H9 (cell line): ENCODE data around the gene SETBP1. TPM values are rescaled to one million over a fixed set of nuclear protein-coding genes. Genes with fewer than 3 reads are reported as not detected.

ENCODE experiments used
- DNase-seq: peaks from one replicate; pipeline ENCODE4 v3.0.0-alpha.2; 2017
- H2AFZ ChIP-seq: one replicate; pipeline ENCODE4 v1.6.1; 2013; ENCODE audit warnings: mild to moderate bottlenecking, low read length, control low read depth, moderate library complexity
- H2AK5ac ChIP-seq: 2 replicates; pipeline ENCODE4 v1.6.1; 2013; ENCODE audit warnings: low read length, control low read depth, mixed read lengths; ENCODE audit not compliant: insufficient read length
- H2BK120ac ChIP-seq: one replicate; pipeline ENCODE4 v1.6.1; 2013; ENCODE audit warnings: low read depth, mild to moderate bottlenecking, low read length, control low read depth, inconsistent platforms; ENCODE audit not compliant: poor library complexity, severe bottlenecking
- H2BK12ac ChIP-seq: 2 replicates; pipeline ENCODE4 v1.6.1; 2013; ENCODE audit warnings: low read length, control low read depth, mixed read lengths, low read depth; ENCODE audit not compliant: insufficient read length
- H2BK15ac ChIP-seq: 2 replicates; pipeline ENCODE4 v1.6.1; 2013; ENCODE audit warnings: low read depth, low read length, control low read depth
- H2BK20ac ChIP-seq: one replicate; pipeline ENCODE4 v1.6.1; 2013; ENCODE audit warnings: low read depth, mild to moderate bottlenecking, low read length, control low read depth, inconsistent platforms; ENCODE audit not compliant: poor library complexity, severe bottlenecking
- H2BK5ac ChIP-seq: 2 replicates; pipeline ENCODE4 v1.6.1; 2013; ENCODE audit warnings: low read length, control low read depth, mixed read lengths; ENCODE audit not compliant: insufficient read length
- H3K14ac ChIP-seq: 2 replicates; pipeline ENCODE4 v1.6.1; 2013; ENCODE audit warnings: low read length, control low read depth; ENCODE audit not compliant: insufficient read depth
- H3K18ac ChIP-seq: 2 replicates; pipeline ENCODE4 v1.6.1; 2013; ENCODE audit warnings: low read depth, mild to moderate bottlenecking, mixed read lengths, low read length, control low read depth; ENCODE audit not compliant: insufficient read length
- H3K23ac ChIP-seq: 2 replicates; pipeline ENCODE4 v1.6.1; 2013; ENCODE audit warnings: low read length, control low read depth, mixed read lengths, low read depth; ENCODE audit not compliant: insufficient read length
- H3K23me2 ChIP-seq: 2 replicates; pipeline ENCODE4 v1.6.1; 2013; ENCODE audit warnings: low read depth, mild to moderate bottlenecking, mixed read lengths, low read length, control low read depth; ENCODE audit not compliant: insufficient read length, poor library complexity, severe bottlenecking
- H3K27ac ChIP-seq: 2 replicates; pipeline ENCODE4 v1.5.1; 2013; ENCODE audit warnings: low read length, control low read depth, mixed read lengths, low read depth; ENCODE audit not compliant: insufficient read length
- H3K27me3 ChIP-seq: 2 replicates; pipeline ENCODE4 v1.6.1; 2013; ENCODE audit warnings: low read length, control low read depth, inconsistent platforms; ENCODE audit not compliant: insufficient read depth
- H3K4ac ChIP-seq: 2 replicates; pipeline ENCODE4 v1.6.1; 2013; ENCODE audit warnings: low read depth, mild to moderate bottlenecking, control low read depth, inconsistent platforms, low read length, moderate library complexity
- H3K4me1 ChIP-seq: 2 replicates; pipeline ENCODE4 v1.6.1; 2013; ENCODE audit warnings: low read length, control low read depth, inconsistent platforms; ENCODE audit not compliant: insufficient read depth
- H3K4me2 ChIP-seq: 2 replicates; pipeline ENCODE4 v1.6.1; 2013; ENCODE audit warnings: low read length, control low read depth, mixed read lengths; ENCODE audit not compliant: insufficient read length, insufficient read depth
- H3K56ac ChIP-seq: 2 replicates; pipeline ENCODE4 v1.6.1; 2013; ENCODE audit warnings: low read depth, mild to moderate bottlenecking, mixed read lengths, low read length, control low read depth; ENCODE audit not compliant: insufficient read length
- H3K79me1 ChIP-seq: 2 replicates; pipeline ENCODE4 v1.6.1; 2013; ENCODE audit warnings: low read depth, mild to moderate bottlenecking, moderate library complexity, low read length, control low read depth, inconsistent platforms; ENCODE audit not compliant: insufficient read depth, poor library complexity, severe bottlenecking
- H3K79me2 ChIP-seq: 2 replicates; pipeline ENCODE4 v1.6.1; 2013; ENCODE audit warnings: low read length, control low read depth, inconsistent platforms; ENCODE audit not compliant: insufficient read depth
- H3K9ac ChIP-seq: 2 replicates; pipeline ENCODE4 v1.6.1; 2013; ENCODE audit warnings: low read length, control low read depth, mixed read lengths; ENCODE audit not compliant: insufficient read length; ENCODE audit errors: extremely low read depth
- H3K9me3 ChIP-seq: one replicate; pipeline ENCODE4 v1.6.1; 2013; ENCODE audit warnings: low read depth, low read length, inconsistent platforms; ENCODE audit not compliant: control insufficient read depth
- H3T11ph ChIP-seq: one replicate; pipeline ENCODE4 v1.6.1; 2013; ENCODE audit warnings: mild to moderate bottlenecking, low read length, control low read depth, inconsistent platforms
- H4K20me1 ChIP-seq: one replicate; pipeline ENCODE4 v1.6.1; 2013; ENCODE audit not compliant: control insufficient read depth, insufficient read length, insufficient read depth
- H4K5ac ChIP-seq: 2 replicates; pipeline ENCODE4 v1.6.1; 2013; ENCODE audit warnings: low read depth, mild to moderate bottlenecking, mixed read lengths, low read length, control low read depth; ENCODE audit not compliant: insufficient read length
- H4K8ac ChIP-seq: replicated peaks from 2 replicates; pipeline ENCODE4 v1.6.1; 2013; ENCODE audit warnings: low read length, control low read depth, mixed read lengths, low read depth; ENCODE audit not compliant: insufficient read length
- H4K91ac ChIP-seq: 2 replicates; pipeline ENCODE4 v1.6.1; 2013; ENCODE audit warnings: low read depth, mild to moderate bottlenecking, moderate library complexity, mixed read lengths, low read length, control low read depth; ENCODE audit not compliant: insufficient read length
- H3K27ac Mint-ChIP-seq, 3 experiments: 2 replicates in 2 of 3; 3 replicates in 1 of 3; pipeline ENCODE4 v1.8.0; 2020 to 2021; ENCODE audit warnings: mixed read lengths in 3 of 3, mild to moderate bottlenecking in 1 of 3, moderate library complexity in 1 of 3
- H3K27me3 Mint-ChIP-seq: 2 replicates; pipeline ENCODE4 v1.8.0; 2021; ENCODE audit warnings: low read depth, mild to moderate bottlenecking, moderate library complexity, mixed read lengths
- H3K36me3 Mint-ChIP-seq, 3 experiments: 2 replicates in 2 of 3; 3 replicates in 1 of 3; pipeline ENCODE4 v1.8.0; 2020 to 2021; ENCODE audit warnings: low read depth in 3 of 3, mixed read lengths in 3 of 3; ENCODE audit not compliant: insufficient read depth in 1 of 3
- H3K4me1 Mint-ChIP-seq, 2 experiments: 2 replicates each; pipeline ENCODE4 v1.8.0; 2020; ENCODE audit warnings: mixed read lengths in 2 of 2
- H3K4me3 Mint-ChIP-seq, 2 experiments: 2 replicates in 1 of 2; 3 replicates in 1 of 2; pipeline ENCODE4 v1.8.0; 2020 to 2021; ENCODE audit warnings: mild to moderate bottlenecking in 2 of 2, mixed read lengths in 2 of 2, moderate library complexity in 1 of 2
- H3K9me3 Mint-ChIP-seq, 2 experiments: 2 replicates in 1 of 2; 3 replicates in 1 of 2; pipeline ENCODE4 v1.8.0; 2020; ENCODE audit warnings: mild to moderate bottlenecking in 2 of 2, mixed read lengths in 2 of 2, moderate library complexity in 1 of 2
- CTCF ChIP-seq: fragments of 200-600 bp; sonication (generic); conservative IDR thresholded peaks from 3 replicates; pipeline ENCODE4 v1.8.0; 2021; ENCODE audit warnings: antibody characterized with exemption, mild to moderate bottlenecking
- WGBS: extraction: QIAGEN DNeasy Blood & Tissue Kit; methylation state at CpG from one replicate; pipeline ENCODE4 v1.1.7; 2013; ENCODE audit warnings: missing lambda C conversion rate, low lambda C conversion rate, mixed read lengths; ENCODE audit not compliant: insufficient read length; ENCODE audit errors: extremely low coverage; 5-methylcytosine and 5-hydroxymethylcytosine counted together
- total RNA-seq: library from RNA; stranded (reverse); gene quantifications from 2 replicates; pipeline ENCODE4 v1.2.1, GENCODE V29; 2021

SETBP1 gene
- total RNA-seq, 1 experiment from 2014 or later = 4.6 TPM

- Histone ChIP-seq H3K4ac (no peak overlapping the region), H3K14ac (no peak overlapping the region), H4K8ac (no peak overlapping the region), H2BK5ac (no peak overlapping the region), H2BK120ac (no peak overlapping the region), H3T11ph (no peak overlapping the region), H3K79me1 (no peaks in the 10 kb centered on the region), H4K91ac (no peak overlapping the region), H3K4me1 (no peaks in the 10 kb centered on the region), H3K56ac (no peak overlapping the region), H3K9me3 (no peaks in the 10 kb centered on the region), H2AFZ (no peak overlapping the region), H3K9ac (no peak overlapping the region), H3K27ac (no peak overlapping the region), H3K4me2 (no peak overlapping the region), H3K18ac (no peak overlapping the region), H3K79me2 (no peaks in the 10 kb centered on the region), H2BK12ac (no peak overlapping the region), H4K5ac (no peak overlapping the region), H2BK20ac (no peak overlapping the region), H3K23me2 (no peaks in the 10 kb centered on the region), H3K27me3 (no peaks in the 10 kb centered on the region), H3K23ac (no peak overlapping the region), H2BK15ac (no peak overlapping the region), H2AK5ac (no peak overlapping the region), H4K20me1 (no peaks in the 10 kb centered on the region)
- Mint-ChIP-seq H3K27me3 (no peaks in the 10 kb centered on the region), H3K4me1 (peaks cover 3 to 14% of the 10 kb centered on the region in 2 experiments), H3K4me3 (no peak overlapping the region), H3K36me3 (no peaks in the 10 kb centered on the region), H3K9me3 (no peaks in the 10 kb centered on the region), H3K27ac (no peak overlapping the region)
- WGBS = no CpG with 5 or more reads among the region's 2 CpGs
- no peak for TF ChIP-seq CTCF
- no peak for DNase-seq
Observed at GRCh38 chr18:44903327-44903726, 222.6 kb downstream of the SETBP1 start.
